Effector memory CD4-positive, alpha-beta T cell (primary cell): ENCODE results near the gene AIF1.

ENCODE experiments used
- DNase-seq, 3 donors: peaks; one replicate each; pipeline ENCODE4 v3.0.0-alpha.2; 2020
- H3K27ac ChIP-seq: 2 replicates; pipeline ENCODE4 v1.7.0; 2013; ENCODE audit warnings: mild to moderate bottlenecking, low read length, moderate library complexity; ENCODE audit not compliant: insufficient read depth, poor library complexity, severe bottlenecking
- H3K27me3 ChIP-seq: replicated peaks from 2 replicates; pipeline ENCODE4 v1.7.0; 2013; ENCODE audit warnings: mild to moderate bottlenecking, low read length; ENCODE audit not compliant: insufficient read depth, control insufficient read depth, poor library complexity, severe bottlenecking
- H3K36me3 ChIP-seq: 2 replicates; pipeline ENCODE4 v1.7.0; 2013; ENCODE audit warnings: mild to moderate bottlenecking, low read length, moderate library complexity; ENCODE audit not compliant: control insufficient read depth, insufficient read depth
- H3K4me1 ChIP-seq: 2 replicates; pipeline ENCODE4 v1.7.0; 2013; ENCODE audit warnings: low read length, mild to moderate bottlenecking; ENCODE audit not compliant: control insufficient read depth, insufficient read depth, poor library complexity, severe bottlenecking
- H3K4me3 ChIP-seq: 2 replicates; pipeline ENCODE4 v1.7.0; 2013; ENCODE audit warnings: low read length, low read depth, mild to moderate bottlenecking; ENCODE audit not compliant: insufficient read depth, poor library complexity, severe bottlenecking
- H3K9me3 ChIP-seq: 2 replicates; pipeline ENCODE4 v1.7.0; 2013; ENCODE audit warnings: mild to moderate bottlenecking, low read length, moderate library complexity; ENCODE audit not compliant: control insufficient read depth

Gene AIF1

GRCh38 chr6:31655349-31656237 lies 40.6 kb downstream of the AIF1 start, which contains the start of gene APOM:
TSS of gene APOM (plus strand) at chr6:31655894. CDS start at chr6:31655967, 73 bp downstream.
- Histone ChIP-seq H3K4me1 (peaks cover 41% of the 10 kb centered on the region), H3K4me3 (no peak within 1 kb of the TSS), H3K27ac (no peak within 1 kb of the TSS), H3K9me3 (no peaks in the 10 kb centered on the region), H3K36me3 (peaks cover 4% of the 10 kb centered on the region), H3K27me3 (no peaks in the 10 kb centered on the region)
- no peak for DNase-seq

DNA sequence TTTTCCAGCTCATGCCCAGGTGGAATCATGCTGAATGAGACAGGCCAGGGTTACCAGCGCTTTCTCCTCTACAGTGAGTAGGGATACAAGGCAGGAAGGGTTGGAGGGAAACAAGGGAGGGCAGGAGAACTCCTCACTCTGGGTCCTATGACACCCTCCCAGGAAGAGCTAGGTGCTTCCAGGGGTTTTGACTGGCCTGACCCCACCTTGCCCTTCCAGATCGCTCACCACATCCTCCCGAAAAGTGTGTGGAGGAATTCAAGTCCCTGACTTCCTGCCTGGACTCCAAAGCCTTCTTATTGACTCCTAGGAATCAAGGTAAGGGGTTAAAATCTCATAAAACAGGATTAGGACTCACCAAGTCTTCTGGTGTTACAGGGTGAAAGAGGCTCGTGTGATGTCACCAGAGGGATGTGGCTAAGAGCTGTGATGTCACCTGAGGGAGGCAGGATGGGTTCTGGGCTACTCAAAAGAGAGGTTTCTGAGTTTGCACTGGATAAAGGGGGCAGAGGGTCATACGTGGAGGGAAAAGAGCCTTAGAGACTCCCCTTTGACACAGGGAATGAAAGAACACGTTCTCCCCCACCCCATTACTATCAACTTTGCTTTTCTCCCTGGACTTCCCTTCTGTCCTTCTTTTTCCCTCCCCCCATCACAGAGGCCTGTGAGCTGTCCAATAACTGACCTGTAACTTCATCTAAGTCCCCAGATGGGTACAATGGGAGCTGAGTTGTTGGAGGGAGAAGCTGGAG lies 42.5 kb downstream of the AIF1 start:
- Histone ChIP-seq H3K9me3 (no peaks in the 10 kb centered on the region), H3K4me1 (peaks cover 38% of the 10 kb centered on the region), H3K4me3 (no peak overlapping the region), H3K27me3 (no peaks in the 10 kb centered on the region), H3K27ac (no peak overlapping the region), H3K36me3 (peaks cover 9% of the 10 kb centered on the region)
- DNase-seq: no peak

DNA sequence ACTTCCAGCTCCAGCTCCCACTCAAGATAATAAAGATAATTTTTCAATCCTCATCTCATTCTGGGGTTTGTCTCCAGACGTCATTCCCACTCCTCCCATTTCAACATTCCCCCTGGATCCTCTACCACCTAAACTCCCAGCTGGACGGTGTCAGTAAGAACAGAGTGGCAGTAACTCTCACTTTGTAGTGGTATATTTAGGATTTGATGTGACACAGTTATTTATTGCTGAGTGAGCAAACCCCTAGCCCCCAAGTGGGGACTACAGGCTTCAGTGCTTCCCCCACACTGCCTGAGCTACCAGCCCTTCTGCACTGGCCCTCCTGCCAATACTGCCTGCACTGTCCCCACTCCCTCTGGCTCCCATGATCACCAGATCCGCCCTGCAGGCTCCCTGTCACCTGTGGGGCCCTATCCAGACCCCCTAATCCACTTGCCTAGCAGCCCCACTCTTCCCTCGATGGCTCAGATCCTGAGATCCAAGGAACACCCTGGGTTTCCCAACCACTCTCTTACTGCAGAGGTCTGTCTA lies 43.2 kb downstream of the AIF1 start:
- H3K4me1 ChIP-seq: peaks cover 38% of the 10 kb centered on the region
- no peak overlapping the region for H3K4me3 ChIP-seq
- peaks cover 9% of the 10 kb centered on the region for H3K36me3 ChIP-seq
- no peak for DNase-seq
- H3K27ac ChIP-seq: no peak overlapping the region
- no peaks in the 10 kb centered on the region for H3K27me3 ChIP-seq
- H3K9me3 ChIP-seq: no peaks in the 10 kb centered on the region

DNA sequence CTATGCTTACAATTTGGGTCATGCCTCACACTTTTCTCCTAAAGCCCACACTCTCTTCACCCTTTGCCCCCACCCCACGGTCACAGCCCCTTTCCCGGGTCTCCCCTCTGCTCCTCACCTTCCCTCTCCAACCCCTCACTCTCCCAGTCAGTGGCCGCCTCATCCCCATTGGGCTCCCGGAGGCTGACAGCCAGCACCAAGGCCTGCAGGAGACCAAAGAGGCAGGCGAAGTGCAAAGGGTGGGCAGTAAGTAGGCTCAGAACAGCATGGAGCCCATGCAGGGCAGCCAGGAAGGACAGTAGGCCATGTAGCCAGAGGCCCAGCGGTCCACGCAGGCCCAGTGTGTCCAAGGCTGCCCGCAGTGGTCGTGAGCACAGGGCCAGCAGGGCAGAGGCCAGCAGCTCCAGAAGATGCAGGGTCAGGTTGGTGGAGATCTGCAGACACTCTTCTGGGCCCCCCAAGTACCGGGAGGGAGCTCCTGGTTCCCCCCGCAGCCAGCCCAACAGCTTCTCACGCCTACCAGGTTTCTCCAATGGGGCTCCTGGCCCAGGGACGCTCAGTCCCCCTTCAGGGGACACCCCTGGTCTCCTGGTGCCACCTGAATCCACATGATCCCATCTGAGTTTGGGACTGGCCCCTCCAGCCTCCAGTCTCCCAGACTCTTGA lies 44.1 kb downstream of the AIF1 start:
- DNase-seq: no peak
- Histone ChIP-seq H3K27ac (peak overlapping the region; percentile 80), H3K9me3 (no peaks in the 10 kb centered on the region), H3K36me3 (peaks cover 9% of the 10 kb centered on the region), H3K4me3 (peak overlapping the region; percentile 82), H3K4me1 (peaks cover 43% of the 10 kb centered on the region), H3K27me3 (no peaks in the 10 kb centered on the region)

DNA sequence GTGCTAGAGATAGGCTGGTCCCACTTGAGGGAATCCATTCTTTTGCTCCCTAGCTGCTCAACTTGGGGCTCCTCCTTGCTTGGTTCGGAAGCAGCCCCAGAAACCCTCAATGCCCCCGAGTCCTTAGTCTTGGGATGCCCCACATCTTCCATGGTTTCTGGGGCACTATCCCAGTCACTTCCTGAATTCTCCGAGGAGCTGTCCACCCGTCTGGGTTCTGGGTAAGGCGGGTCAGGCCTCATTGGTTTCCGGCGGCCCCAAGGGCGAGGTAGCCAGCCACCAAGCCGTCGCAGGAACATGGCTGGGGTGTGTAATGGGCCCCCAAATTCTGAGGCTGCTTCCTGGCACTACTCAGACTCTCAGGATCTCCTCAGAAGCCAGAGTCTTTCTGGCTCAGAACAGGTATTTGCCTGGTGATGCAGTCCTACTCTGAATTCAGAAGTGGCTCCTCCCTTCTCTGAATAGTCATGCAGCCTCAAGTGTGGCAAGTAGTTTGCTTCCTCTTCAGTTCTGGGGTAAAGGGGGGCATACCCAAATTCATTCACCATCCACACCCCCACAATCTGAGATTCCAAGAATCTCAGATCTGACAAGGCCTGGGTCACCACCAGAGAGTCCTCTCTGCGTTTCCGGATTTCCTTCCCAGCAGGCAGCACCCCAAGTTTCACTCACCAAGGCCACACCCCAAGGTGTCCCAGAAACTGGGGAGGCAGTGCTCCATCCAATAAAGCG lies 44.8 kb downstream of the AIF1 start:
- H3K4me1 ChIP-seq: peaks cover 50% of the 10 kb centered on the region
- DNase-seq: peak in 1 of 3 donors; percentile 18
- no peaks in the 10 kb centered on the region for H3K9me3 ChIP-seq
- peak overlapping the region; percentile 80 for H3K27ac ChIP-seq
- H3K4me3 ChIP-seq: peak overlapping the region; percentile 82
- no peaks in the 10 kb centered on the region for H3K27me3 ChIP-seq
- H3K36me3 ChIP-seq: peaks cover 9% of the 10 kb centered on the region

- Histone ChIP-seq H3K27ac (peak within 1 kb of the TSS; percentile 80), H3K36me3 (peaks cover 9% of the 10 kb centered on the region), H3K4me3 (peak within 1 kb of the TSS; percentile 82), H3K4me1 (peaks cover 51% of the 10 kb centered on the region), H3K27me3 (no peaks in the 10 kb centered on the region), H3K9me3 (no peaks in the 10 kb centered on the region)
- DNase-seq: peak; percentile 48 to 72 (median 64)
Observed at GRCh38 chr6:31660381-31661261, 45.6 kb downstream of the AIF1 start, which contains the start of gene C6orf47. TSS of gene C6orf47 (minus strand) at chr6:31660778. CDS start at chr6:31659947, 831 bp downstream.

GRCh38 chr6:31661262-31662123 lies 46.5 kb downstream of the AIF1 start:
- Histone ChIP-seq H3K9me3 (no peaks in the 10 kb centered on the region), H3K27me3 (no peaks in the 10 kb centered on the region), H3K4me3 (peak overlapping the region; percentile 82), H3K36me3 (peaks cover 9% of the 10 kb centered on the region), H3K4me1 (peaks cover 54% of the 10 kb centered on the region), H3K27ac (peak overlapping the region; percentile 80)
- no peak for DNase-seq

- H3K4me3 ChIP-seq: no peak overlapping the region
- H3K27ac ChIP-seq: peak overlapping the region; percentile 12
- H3K4me1 ChIP-seq: peaks cover 59% of the 10 kb centered on the region
- no peak for DNase-seq
- no peaks in the 10 kb centered on the region for H3K9me3 ChIP-seq
- no peaks in the 10 kb centered on the region for H3K27me3 ChIP-seq
- peaks cover 13% of the 10 kb centered on the region for H3K36me3 ChIP-seq
Observed at GRCh38 chr6:31662124-31662723, 47.2 kb downstream of the AIF1 start.
